ENCODE data around the gene EXOC3. TPM values are rescaled to one million over a fixed set of nuclear protein-coding genes. Genes with fewer than 3 reads are reported as not detected.

Gene EXOC3
- total RNA-seq, 4 donors from 2014 or later = 46.4 to 92.7 (median 60.3) TPM

DNA sequence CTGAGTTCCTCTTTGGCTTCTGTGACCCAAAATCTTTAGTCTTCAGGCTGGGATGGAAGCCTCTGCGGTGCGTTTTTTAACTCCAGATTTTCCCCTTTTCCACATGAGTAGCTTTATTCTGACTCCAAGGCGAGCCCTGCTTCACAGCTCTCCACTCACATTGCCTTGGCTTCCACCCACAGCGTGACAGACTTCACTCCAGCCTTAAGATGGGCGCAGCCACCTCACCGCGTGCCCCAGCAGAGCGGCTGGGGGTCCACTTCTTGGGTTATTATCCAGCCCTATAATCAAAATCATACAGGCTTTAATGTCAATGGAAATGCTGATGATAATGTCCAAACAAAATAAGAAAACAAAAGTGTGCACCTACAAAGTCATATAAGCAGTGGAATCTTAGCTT is 1.2 kb downstream of the EXOC3 start:
- TF ChIP-seq POLR2A (IDR thresholded peaks at IDR 0.05) = no peak
- no peak for TF ChIP-seq EP300 (IDR thresholded peaks at IDR 0.05)
- TF ChIP-seq, protein P1, sequence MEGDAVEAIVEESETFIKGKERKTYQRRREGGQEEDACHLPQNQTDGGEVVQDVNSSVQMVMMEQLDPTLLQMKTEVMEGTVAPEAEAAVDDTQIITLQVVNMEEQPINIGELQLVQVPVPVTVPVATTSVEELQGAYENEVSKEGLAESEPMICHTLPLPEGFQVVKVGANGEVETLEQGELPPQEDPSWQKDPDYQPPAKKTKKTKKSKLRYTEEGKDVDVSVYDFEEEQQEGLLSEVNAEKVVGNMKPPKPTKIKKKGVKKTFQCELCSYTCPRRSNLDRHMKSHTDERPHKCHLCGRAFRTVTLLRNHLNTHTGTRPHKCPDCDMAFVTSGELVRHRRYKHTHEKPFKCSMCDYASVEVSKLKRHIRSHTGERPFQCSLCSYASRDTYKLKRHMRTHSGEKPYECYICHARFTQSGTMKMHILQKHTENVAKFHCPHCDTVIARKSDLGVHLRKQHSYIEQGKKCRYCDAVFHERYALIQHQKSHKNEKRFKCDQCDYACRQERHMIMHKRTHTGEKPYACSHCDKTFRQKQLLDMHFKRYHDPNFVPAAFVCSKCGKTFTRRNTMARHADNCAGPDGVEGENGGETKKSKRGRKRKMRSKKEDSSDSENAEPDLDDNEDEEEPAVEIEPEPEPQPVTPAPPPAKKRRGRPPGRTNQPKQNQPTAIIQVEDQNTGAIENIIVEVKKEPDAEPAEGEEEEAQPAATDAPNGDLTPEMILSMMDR (IDR thresholded peaks at IDR 0.05) = no peak
- no peak for TF ChIP-seq POLR2AphosphoS5 (IDR thresholded peaks at IDR 0.05)
- peak overlapping the region in 1 of 4 donors; percentile 85 for H3K27ac ChIP-seq
- no peak for ATAC-seq
- H3K4me3 ChIP-seq = peak overlapping the region in 1 of 2 donors; percentile 96
- no peaks in the 10 kb centered on the region for H3K9me3 ChIP-seq
- H3K27me3 ChIP-seq = no peaks in the 10 kb centered on the region
- peaks cover 0 to 45% (median 15%) of the 10 kb centered on the region in 3 donors for H3K4me1 ChIP-seq
- WGBS, 2 donors (ENCODE audit: low coverage in 1 of 2) = no CpG with 5 or more reads among the region's 8 CpGs
- H3K36me3 ChIP-seq = peaks cover 0 to 38% of the 10 kb centered on the region in 2 donors

DNA sequence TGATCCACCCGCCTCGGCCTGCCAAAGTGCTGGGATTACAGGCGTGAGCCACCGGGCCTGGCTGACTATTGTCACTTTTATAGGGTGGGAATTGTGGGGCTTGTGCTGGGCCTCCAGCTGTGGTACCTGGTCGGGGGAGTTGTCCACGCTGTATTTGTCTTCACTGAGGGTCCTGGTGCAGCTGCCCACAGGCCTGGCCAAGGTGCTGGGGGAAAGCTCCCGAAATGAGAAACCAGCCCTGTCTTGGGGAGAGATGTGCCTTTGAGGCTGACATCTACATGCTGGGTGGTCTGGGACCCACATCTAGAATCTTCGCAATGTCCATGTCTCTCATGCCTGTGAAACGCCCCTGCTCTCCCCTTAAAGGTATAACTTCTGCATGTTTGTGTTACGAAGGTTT is 2.6 kb downstream of the EXOC3 start:
- no peaks in the 10 kb centered on the region for H3K9me3 ChIP-seq
- H3K4me1 ChIP-seq = peaks cover 0 to 45% (median 15%) of the 10 kb centered on the region in 3 donors
- TF ChIP-seq POLR2A (IDR thresholded peaks at IDR 0.05) (no peak), EP300 (IDR thresholded peaks at IDR 0.05) (no peak), POLR2AphosphoS5 (IDR thresholded peaks at IDR 0.05) (no peak)
- TF ChIP-seq, protein P1 (IDR thresholded peaks at IDR 0.05) = no peak
- H3K36me3 ChIP-seq = peaks cover 0 to 51% of the 10 kb centered on the region in 2 donors
- no peaks in the 10 kb centered on the region for H3K27me3 ChIP-seq
- 61% methylated on average over 4 of the region's 10 CpGs; no CpG with 5 or more reads in 1 of the 2 donors for WGBS, 2 donors (ENCODE audit: low coverage in 1 of 2)
- no peak for ATAC-seq
- no peak overlapping the region for H3K27ac ChIP-seq
- H3K4me3 ChIP-seq = no peak overlapping the region

DNA sequence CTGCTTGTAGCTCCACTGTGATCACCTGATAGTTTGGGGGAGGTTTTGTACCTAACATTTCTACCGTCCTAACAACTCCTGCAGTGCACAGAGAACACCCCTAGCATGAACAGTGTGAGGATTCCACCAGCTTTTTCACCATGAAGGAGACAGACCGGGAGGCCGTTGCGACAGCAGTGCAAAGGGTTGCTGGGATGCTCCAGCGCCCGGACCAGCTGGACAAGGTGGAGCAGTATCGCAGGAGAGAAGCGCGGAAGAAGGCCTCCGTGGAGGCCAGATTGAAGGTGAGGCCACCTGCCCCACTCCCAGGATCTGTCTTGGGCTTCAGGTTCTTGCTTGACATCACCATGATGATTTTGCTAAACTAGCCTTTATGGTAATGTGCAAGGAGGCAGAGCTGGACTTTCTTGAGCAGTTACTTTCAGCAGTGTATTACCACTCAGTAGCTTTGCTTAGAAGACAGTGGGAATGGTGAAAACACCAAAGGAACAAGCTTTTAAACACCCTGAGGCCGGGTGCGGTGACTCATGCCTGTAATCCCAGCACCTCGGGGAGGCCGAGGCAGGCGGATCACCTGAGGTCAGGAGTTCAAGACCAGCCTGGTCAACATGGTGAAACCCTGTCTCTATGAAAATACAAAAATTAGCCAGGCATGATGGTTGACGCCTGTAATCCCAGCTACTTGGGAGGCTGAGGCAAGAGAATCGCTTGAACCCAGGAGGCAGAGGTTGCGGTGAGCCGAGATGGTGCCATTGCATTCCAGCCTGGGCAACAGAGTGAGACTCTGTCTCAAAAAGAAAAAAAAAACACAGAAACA is 3.3 kb downstream of the EXOC3 start:
- no peak for ATAC-seq
- H3K9me3 ChIP-seq = peaks cover 0 to 1% (median 0%) of the 10 kb centered on the region in 3 donors
- TF ChIP-seq POLR2A (IDR thresholded peaks at IDR 0.05) (no peak), EP300 (IDR thresholded peaks at IDR 0.05) (no peak), POLR2AphosphoS5 (IDR thresholded peaks at IDR 0.05) (no peak)
- TF ChIP-seq, protein P1 (IDR thresholded peaks at IDR 0.05) = no peak
- H3K36me3 ChIP-seq = peaks cover 0 to 58% of the 10 kb centered on the region in 2 donors
- H3K27me3 ChIP-seq = no peaks in the 10 kb centered on the region
- WGBS, 2 donors (ENCODE audit: low coverage in 1 of 2) = 76 to 81% methylated on average over 9 to 10 of the region's 19 CpGs
- peaks cover 0 to 45% (median 15%) of the 10 kb centered on the region in 3 donors for H3K4me1 ChIP-seq
- H3K4me3 ChIP-seq = no peak overlapping the region
- H3K27ac ChIP-seq = no peak overlapping the region

DNA sequence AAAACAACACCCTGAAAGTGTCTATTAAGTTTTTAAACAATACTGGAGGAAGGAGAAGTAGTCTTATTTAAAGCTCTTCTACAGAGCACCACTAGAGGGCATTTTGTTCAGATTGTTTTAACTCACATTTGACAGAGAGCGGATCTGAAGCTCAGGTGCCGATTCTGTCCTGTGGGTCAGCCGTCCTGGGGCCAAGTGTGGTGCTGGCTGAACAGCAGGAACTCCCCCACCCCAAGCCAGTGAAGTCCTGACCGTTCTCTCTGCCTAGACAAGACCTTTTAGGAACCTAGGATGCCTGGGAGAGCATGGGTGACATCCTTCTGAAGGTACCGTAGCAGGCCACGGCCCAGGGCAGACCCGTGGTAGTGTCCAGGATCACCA is 3.9 kb downstream of the EXOC3 start:
- H3K27me3 ChIP-seq = no peaks in the 10 kb centered on the region
- TF ChIP-seq POLR2AphosphoS5 (IDR thresholded peaks at IDR 0.05) = no peak
- TF ChIP-seq, protein P1 (IDR thresholded peaks at IDR 0.05) = peak in 2 of 4 experiments; percentile 25 to 57
- TF ChIP-seq POLR2A (IDR thresholded peaks at IDR 0.05) = no peak
- no peak overlapping the region for H3K27ac ChIP-seq
- no peak overlapping the region for H3K4me3 ChIP-seq
- H3K4me1 ChIP-seq = peaks cover 0 to 42% (median 13%) of the 10 kb centered on the region in 3 donors
- H3K36me3 ChIP-seq = peaks cover 0 to 64% of the 10 kb centered on the region in 2 donors
- ATAC-seq = no peak
- peaks cover 0 to 7% (median 0%) of the 10 kb centered on the region in 3 donors for H3K9me3 ChIP-seq
- WGBS, 2 donors (ENCODE audit: low coverage in 1 of 2) = 0 to 67% methylated on average over 3 of the region's 7 CpGs

DNA sequence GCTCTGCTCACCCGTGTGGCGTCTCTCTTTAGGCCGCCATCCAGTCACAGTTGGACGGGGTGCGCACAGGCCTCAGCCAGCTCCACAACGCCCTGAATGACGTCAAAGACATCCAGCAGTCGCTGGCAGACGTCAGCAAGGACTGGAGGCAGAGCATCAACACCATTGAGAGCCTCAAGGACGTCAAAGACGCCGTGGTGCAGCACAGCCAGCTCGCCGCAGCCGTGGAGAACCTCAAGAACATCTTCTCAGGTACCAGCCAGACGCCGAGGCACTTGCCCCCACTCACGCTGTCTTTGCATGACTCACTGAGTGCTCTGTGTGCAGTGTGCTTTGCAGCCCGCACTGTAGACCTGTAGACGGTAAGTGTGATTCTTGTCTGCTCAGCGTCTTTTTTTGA is 4.5 kb downstream of the EXOC3 start:
- H3K36me3 ChIP-seq = peaks cover 0 to 71% of the 10 kb centered on the region in 2 donors
- TF ChIP-seq POLR2AphosphoS5 (IDR thresholded peaks at IDR 0.05) (no peak), EP300 (IDR thresholded peaks at IDR 0.05) (no peak)
- TF ChIP-seq, protein P1 (IDR thresholded peaks at IDR 0.05) = no peak
- no peak for ATAC-seq
- WGBS, 2 donors (ENCODE audit: low coverage in 1 of 2) = 60 to 90% methylated on average over 1 to 2 of the region's 21 CpGs
- H3K27me3 ChIP-seq = no peaks in the 10 kb centered on the region
- peaks cover 0 to 36% (median 7%) of the 10 kb centered on the region in 3 donors for H3K4me1 ChIP-seq
- peaks cover 0 to 13% (median 0%) of the 10 kb centered on the region in 3 donors for H3K9me3 ChIP-seq
- no peak overlapping the region for H3K4me3 ChIP-seq
- H3K27ac ChIP-seq = no peak overlapping the region

Measured in gastroesophageal sphincter (tissue), 4 donors.